Iris pigment epithelial cell (primary cell): Measurements from ENCODE around the gene HCRT.
A peak's percentile ranks its signal among the peaks of the same experiment; 100 is the strongest.
"Not testable (repeated sequence)": the region's sequence is repeated elsewhere in the genome, so short reads cannot be mapped to it uniquely, and the experiment has no call there.

Experiments used
- DNase-seq: peaks from one replicate; pipeline ENCODE4 v3.0.0-alpha.2; 2011; ENCODE audit warnings: low read depth

Gene HCRT

GRCh38 chr17:42184713-42185620 lies at the start of gene HCRT:
Gene HCRT (minus strand): TSS chr17:42185452. CDS start chr17:42185365, 87 bp downstream.
- DNase-seq = no peak

GRCh38 chr17:42233994-42234393 lies 48.7 kb upstream of the HCRT start:
- peak; percentile 48 for DNase-seq

- peak; percentile 82 for DNase-seq
These were observed 47.9 kb upstream of the HCRT start for GRCh38 chr17:42233156-42233555.

GRCh38 chr17:42230225-42230624 lies 45.0 kb upstream of the HCRT start:
- DNase-seq = no peak

GRCh38 chr17:42227849-42228700 lies 42.8 kb upstream of the HCRT start:
- peak; percentile 56 for DNase-seq

GRCh38 chr17:42225646-42226045 lies 40.4 kb upstream of the HCRT start:
- DNase-seq = no peak

- no peak for DNase-seq
These were observed 39.4 kb upstream of the HCRT start for GRCh38 chr17:42224651-42225050.

- DNase-seq = peak; percentile 73
These were observed 36.9 kb upstream of the HCRT start for GRCh38 chr17:42221886-42222745.

- DNase-seq = not testable (repeated sequence)
These were observed 34.0 kb upstream of the HCRT start for GRCh38 chr17:42219280-42219679.

- peak; percentile 34 for DNase-seq
These were observed 28.9 kb upstream of the HCRT start for GRCh38 chr17:42214156-42214555.

- DNase-seq = no peak
These were observed 27.1 kb upstream of the HCRT start for GRCh38 chr17:42212382-42212781.

- not testable (repeated sequence) for DNase-seq
These were observed 26.7 kb upstream of the HCRT start for GRCh38 chr17:42211921-42212341.

GRCh38 chr17:42210046-42210445 lies 24.8 kb upstream of the HCRT start:
- DNase-seq = no peak

GRCh38 chr17:42206153-42206612 lies 20.9 kb upstream of the HCRT start:
- peak; percentile 22 for DNase-seq

GRCh38 chr17:42203354-42203753 lies 18.1 kb upstream of the HCRT start:
- no peak for DNase-seq

- DNase-seq = peak; percentile 72
These were observed 17.4 kb upstream of the HCRT start for GRCh38 chr17:42202696-42203095.

- no peak for DNase-seq
These were observed 16.9 kb upstream of the HCRT start for GRCh38 chr17:42202159-42202558.

GRCh38 chr17:42201458-42201772 lies 16.2 kb upstream of the HCRT start:
- DNase-seq = no peak

- no peak for DNase-seq
These were observed 15.6 kb upstream of the HCRT start for GRCh38 chr17:42200706-42201457.

GRCh38 chr17:42199416-42200011 lies 14.3 kb upstream of the HCRT start:
- no peak for DNase-seq

GRCh38 chr17:42198897-42199296 lies 13.6 kb upstream of the HCRT start:
- no peak for DNase-seq
